Brain microvascular endothelial cell (primary cell): ENCODE data around the gene CMTM3.

Experiments
- DNase-seq: peaks from one replicate; pipeline ENCODE4 v3.0.0-alpha.2; 2020
- H3K27ac ChIP-seq: fragments of 250-450 bp; sonication (Bioruptor Pico); 2 replicates; pipeline ENCODE4 v1.5.1; 2020; ENCODE audit warnings: mild to moderate bottlenecking, moderate library complexity
- H3K27me3 ChIP-seq: fragments of 250-450 bp; sonication (Bioruptor Pico); replicated peaks from 2 replicates; pipeline ENCODE4 v1.5.1; 2020; ENCODE audit warnings: mild to moderate bottlenecking
- H3K36me3 ChIP-seq: fragments of 250-450 bp; sonication (Bioruptor Pico); replicated peaks from 2 replicates; pipeline ENCODE4 v1.5.1; 2020; ENCODE audit warnings: mild to moderate bottlenecking
- H3K4me3 ChIP-seq: 2 replicates; pipeline ENCODE4 v1.5.1; 2011; ENCODE audit warnings: low read depth, mild to moderate bottlenecking, control low read depth, low read length, moderate library complexity
- in situ Hi-C: cut with HindIII; loops from 2 replicates; pipeline ENCODE4 v1.10.0; 2017; ENCODE audit warnings: low sequenced_read_pairs, low pct_ligation_motif_present
- TF ChIP-seq, protein P1 (sequence below): IDR thresholded peaks from 2 replicates; pipeline ENCODE4 v1.5.1; 2011; ENCODE audit warnings: low read depth, mild to moderate bottlenecking, moderate library complexity, low read length, control low read depth, inconsistent platforms; ENCODE audit errors: missing control alignments

CMTM3 gene, protein sequence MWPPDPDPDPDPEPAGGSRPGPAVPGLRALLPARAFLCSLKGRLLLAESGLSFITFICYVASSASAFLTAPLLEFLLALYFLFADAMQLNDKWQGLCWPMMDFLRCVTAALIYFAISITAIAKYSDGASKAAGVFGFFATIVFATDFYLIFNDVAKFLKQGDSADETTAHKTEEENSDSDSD

DNA sequence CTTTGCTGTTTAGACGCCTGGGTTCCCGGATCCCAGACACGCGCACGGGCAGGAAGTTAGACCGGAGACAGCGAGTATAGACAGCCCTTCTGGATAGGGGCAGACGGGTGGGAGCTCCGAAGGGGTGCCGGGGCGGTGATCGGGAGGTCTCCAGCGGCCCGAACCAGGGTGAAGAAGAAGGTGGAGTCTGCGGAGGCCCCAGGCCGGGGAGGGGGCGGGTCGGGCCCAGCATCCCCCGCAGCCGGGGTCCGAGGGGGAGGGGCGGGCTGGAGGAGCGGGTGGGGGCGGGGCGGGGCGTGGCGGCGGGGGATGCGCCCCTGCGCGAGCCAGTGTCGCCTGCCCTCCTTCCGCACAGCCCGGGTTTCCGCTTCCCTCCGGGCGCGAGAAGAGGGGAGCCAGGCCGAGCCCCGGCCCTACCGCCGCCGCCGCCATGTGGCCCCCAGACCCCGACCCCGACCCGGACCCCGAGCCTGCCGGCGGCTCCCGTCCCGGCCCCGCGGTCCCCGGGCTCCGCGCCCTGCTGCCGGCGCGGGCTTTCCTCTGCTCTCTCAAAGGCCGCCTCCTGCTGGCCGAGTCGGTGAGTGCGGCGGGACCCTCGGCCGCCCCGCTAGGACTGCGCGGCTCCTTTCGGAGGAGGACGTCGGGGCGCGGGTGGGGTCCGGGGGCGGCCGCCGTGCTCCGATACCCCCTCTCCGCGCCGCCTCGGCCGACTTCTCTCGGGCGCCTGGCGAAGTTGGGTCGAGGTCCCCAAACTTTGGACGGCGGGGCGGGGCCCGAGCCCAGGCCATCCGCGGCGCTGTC, at the start of gene CMTM3:
Gene CMTM3, plus strand, starts transcription at position 329 of the 801 bp plus-strand sequence. Its CDS starts 102 bp downstream, at position 431.
- TF ChIP-seq, protein P1, sequence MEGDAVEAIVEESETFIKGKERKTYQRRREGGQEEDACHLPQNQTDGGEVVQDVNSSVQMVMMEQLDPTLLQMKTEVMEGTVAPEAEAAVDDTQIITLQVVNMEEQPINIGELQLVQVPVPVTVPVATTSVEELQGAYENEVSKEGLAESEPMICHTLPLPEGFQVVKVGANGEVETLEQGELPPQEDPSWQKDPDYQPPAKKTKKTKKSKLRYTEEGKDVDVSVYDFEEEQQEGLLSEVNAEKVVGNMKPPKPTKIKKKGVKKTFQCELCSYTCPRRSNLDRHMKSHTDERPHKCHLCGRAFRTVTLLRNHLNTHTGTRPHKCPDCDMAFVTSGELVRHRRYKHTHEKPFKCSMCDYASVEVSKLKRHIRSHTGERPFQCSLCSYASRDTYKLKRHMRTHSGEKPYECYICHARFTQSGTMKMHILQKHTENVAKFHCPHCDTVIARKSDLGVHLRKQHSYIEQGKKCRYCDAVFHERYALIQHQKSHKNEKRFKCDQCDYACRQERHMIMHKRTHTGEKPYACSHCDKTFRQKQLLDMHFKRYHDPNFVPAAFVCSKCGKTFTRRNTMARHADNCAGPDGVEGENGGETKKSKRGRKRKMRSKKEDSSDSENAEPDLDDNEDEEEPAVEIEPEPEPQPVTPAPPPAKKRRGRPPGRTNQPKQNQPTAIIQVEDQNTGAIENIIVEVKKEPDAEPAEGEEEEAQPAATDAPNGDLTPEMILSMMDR = peak; percentile 67
- H3K4me3 ChIP-seq = peak within 1 kb of the TSS; percentile 74
- DNase-seq = peak; percentile 49
- no peaks in the 10 kb centered on the region for H3K27me3 ChIP-seq
- H3K36me3 ChIP-seq = peaks cover 10% of the 10 kb centered on the region
- H3K27ac ChIP-seq = peak within 1 kb of the TSS; percentile 71
- in situ Hi-C loops = no loop called here

DNA sequence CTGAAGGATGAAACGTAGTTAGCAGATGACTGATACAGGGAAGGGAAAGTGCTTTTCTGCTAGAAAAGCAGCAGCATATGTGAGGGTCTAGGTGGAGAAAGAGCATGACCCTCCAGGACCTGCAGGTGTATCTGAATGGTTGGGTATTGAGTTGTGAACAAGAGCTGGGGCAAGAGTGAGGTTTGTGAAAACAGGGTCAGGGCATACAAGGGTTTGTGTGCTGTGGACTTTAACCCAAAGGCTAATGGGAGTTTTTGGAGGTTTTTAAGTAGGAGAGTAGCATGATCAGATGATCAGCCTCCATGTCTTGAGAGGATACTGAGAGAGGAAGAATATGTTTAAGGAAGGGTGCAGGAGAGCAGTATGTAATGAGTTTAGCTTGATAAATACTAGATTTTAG, 44.4 kb upstream of the CMTM3 start:
- Histone ChIP-seq H3K27ac (no peak overlapping the region), H3K27me3 (no peaks in the 10 kb centered on the region), H3K4me3 (no peak overlapping the region), H3K36me3 (peaks cover 7% of the 10 kb centered on the region)
- DNase-seq = no peak
- in situ Hi-C loops = no loop called here
- TF ChIP-seq, protein P1 = no peak

DNA sequence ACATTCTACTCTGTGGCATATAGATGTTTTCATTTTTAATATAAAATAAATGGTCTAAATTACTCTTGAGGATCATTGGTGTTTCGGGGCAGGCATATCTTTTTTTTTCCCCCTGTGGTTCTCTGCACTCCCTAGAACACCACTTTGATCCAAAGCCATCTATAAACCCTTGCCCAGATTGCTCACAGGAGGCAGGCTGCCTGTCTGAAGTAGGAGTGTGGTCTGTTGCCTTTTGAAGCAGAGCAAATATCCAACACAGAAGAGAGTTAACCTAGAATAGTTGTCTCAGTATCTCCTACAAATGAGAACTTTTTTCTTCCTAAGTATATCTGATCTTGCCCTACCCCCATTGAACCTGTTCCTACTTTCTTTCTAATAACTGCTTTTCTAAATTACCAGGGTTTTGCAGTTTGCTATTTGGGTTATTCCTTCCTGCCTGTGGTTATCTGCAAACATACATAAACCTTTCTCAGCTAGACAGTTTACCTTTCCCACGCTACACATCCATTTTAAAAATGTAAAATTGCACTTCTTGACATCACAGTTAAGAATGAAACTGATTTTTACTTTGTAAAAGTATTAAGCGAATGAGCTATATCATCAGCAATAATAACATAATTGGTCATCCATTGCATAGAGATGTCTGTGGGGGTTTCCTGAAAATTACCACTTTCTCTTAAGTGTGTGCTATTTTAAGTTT, 43.0 kb upstream of the CMTM3 start:
- H3K27ac ChIP-seq = no peak overlapping the region
- TF ChIP-seq, protein P1 = no peak
- H3K27me3 ChIP-seq = no peaks in the 10 kb centered on the region
- H3K4me3 ChIP-seq = no peak overlapping the region
- no peak for DNase-seq
- in situ Hi-C loops = no loop called here
- peaks cover 11% of the 10 kb centered on the region for H3K36me3 ChIP-seq

DNA sequence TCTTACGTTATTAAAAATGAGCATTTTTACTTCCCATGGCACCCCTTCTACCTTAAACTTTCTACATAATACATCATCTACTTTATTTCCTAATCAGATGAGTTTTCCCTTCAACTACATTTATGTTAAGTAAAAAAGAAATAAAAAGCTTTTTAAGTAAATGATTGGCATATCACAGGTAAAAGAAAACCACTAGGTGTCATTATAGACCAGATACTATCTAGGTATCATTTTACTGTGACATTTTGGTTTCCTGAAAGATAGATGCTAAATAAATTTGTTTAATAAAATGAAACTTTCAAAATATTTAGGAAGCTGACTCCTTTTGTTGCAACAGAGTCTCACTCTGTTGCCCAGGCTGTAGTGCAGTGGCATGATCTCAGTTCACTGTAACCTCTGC, 42.1 kb upstream of the CMTM3 start:
- TF ChIP-seq, protein P1 = no peak
- no peaks in the 10 kb centered on the region for H3K27me3 ChIP-seq
- in situ Hi-C loops = no loop called here
- H3K36me3 ChIP-seq = peaks cover 17% of the 10 kb centered on the region
- H3K4me3 ChIP-seq = no peak overlapping the region
- H3K27ac ChIP-seq = no peak overlapping the region
- DNase-seq = no peak

DNA sequence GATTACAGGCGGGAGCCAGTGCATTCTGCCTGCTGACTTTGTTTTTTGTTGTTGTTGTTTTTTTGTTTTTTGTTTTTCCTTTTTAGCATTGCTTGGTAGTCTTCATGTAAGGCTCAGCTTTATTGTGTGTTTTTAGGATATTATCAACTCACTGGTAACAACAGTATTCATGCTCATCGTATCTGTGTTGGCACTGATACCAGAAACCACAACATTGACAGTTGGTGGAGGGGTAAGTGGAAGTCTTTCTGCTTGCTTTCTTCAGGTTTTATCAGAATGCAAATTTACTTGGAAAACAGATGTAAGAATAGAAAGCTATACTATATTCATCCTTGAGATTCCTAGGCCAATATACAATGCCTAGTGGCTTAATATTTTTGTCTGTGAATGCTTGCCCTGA, 41.5 kb upstream of the CMTM3 start:
- no peak overlapping the region for H3K27ac ChIP-seq
- peaks cover 17% of the 10 kb centered on the region for H3K36me3 ChIP-seq
- no peak for DNase-seq
- TF ChIP-seq, protein P1 = no peak
- H3K4me3 ChIP-seq = no peak overlapping the region
- no peaks in the 10 kb centered on the region for H3K27me3 ChIP-seq
- in situ Hi-C loops = no loop called here
